NCI-H2196 (cell line): ENCODE data around the gene PIAS1.
"Not testable (repeated sequence)": the region's sequence is repeated elsewhere in the genome, so short reads cannot be mapped to it uniquely, and the experiment has no call there.

Experiments used
- DNase-seq: peaks from one replicate; lab custom pipeline; 2025; ENCODE audit not compliant: unreplicated experiment; lab: John Stamatoyannopoulos, UW

PIAS1 gene

DNA sequence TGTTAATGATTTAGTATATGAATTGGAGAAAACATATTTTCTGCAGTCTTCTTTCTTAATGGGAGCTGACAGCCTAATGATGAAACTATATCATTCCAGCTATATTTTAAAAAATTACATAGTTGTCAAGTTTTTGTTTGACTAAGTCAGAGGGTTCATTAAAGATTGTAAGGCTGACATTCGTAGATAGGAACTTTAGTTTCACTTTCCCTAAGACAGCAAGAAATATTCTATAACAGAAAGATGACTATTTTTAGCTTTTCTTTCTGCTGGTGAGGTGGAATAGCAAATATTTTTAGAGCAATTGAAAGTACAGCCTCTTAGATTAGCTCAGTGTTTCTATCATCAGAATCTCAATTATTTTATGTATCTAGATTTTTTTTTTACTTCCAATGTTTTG is 60.2 kb downstream of the PIAS1 start:
- no peak for DNase-seq

DNA sequence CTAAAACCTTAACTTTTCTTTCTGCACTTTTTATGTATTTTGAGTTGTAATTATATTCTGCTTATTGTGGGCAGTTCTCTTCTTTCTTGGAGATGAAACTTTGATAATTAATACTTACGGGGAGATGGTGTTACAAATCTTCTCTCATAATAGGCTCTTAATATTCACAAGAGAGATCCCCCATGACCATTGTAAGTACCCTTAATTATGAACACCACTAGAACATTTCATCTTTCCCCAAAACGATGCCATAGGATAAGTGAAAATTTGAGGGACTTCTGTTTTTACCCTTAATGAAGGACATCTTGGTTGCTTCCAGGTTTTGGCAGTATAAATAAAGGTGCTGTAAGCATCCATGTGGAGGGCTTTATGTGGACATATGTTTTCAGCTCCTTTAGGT is 60.7 kb downstream of the PIAS1 start:
- no peak for DNase-seq

DNA sequence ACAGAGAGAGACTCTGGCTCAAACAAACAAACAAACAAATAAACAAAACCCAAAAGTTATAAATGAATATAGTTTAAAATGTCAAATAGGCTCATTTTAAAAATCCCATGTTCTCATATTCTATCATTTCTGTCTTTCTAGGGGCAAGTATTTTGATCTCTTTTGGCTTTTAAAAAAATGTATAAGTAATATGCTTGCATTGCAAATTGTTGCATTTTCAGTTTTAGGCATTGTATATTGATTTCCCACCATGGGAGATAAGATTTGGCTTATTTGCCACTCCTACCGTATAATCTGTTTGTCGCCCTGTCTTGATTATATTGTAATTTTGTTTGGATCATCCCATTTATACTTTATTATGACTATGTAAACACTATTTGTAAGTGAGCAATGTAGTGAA is 70.6 kb downstream of the PIAS1 start:
- no peak for DNase-seq

- no peak for DNase-seq
Observed at GRCh38 chr15:68126396-68126795, 72.3 kb downstream of the PIAS1 start.

DNA sequence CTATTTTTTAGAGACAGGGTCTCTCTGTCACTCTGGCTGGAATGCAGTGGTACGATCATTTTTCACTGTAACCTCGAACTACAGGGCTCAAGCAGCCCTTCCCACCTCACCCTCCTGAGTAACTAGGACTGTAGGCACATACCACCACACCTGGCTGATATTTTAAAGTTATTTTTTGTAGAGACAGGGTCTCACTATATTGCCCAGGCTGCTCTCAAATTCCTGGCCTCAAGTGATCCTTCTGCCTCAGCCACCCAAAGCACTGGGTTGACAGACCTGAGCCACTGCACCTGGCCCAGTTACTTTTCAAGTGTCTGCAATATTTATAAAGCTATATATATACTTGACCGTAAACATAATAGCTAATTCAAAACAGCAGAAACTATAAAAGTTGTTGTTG is 75.0 kb downstream of the PIAS1 start:
- DNase-seq, result no peak

GRCh38 chr15:68130851-68131250 is 76.7 kb downstream of the PIAS1 start:
- DNase-seq, result no peak

DNA sequence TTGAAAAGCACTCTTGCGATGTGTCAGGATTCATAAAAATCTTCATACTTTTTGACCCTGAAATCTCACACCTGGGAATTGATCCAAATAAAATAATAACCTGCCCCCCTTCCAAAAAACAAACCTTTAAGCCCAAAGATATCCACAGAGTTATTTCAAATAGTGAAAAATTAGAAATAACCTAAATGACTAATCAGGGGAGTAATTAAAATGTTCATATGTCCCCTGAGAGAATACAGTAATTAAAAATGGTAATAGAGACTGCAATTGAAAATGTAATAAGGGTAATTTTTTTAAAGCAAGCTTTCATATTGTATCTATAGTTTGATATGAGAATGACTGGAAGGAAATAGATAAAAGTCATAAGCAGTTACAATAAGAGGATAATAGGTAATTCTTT is 83.0 kb downstream of the PIAS1 start:
- DNase-seq, result no peak

DNA sequence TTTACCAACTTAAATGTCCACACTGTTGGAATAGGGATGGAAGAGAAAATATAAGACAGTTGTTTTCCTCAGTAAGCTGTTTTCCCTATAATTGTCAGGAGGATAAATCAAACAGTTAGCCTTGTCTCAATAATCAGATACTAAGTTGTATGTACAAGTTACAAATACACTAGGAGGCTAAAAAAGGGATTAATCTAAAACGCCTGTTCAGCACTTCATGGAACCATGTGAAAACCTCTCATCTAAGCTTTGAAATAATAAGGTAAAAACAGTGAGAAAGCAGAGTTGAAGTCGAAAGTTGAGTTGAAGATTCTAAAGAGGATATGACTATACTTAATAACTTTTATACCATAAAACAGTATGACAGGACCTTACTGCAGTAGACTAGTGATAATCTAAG is 89.0 kb downstream of the PIAS1 start:
- DNase-seq, result no peak

GRCh38 chr15:68143785-68144184 is 89.7 kb downstream of the PIAS1 start:
- DNase-seq, result no peak

- no peak for DNase-seq
Observed at GRCh38 chr15:68145706-68146105, 91.6 kb downstream of the PIAS1 start.

- DNase-seq, result no peak
Observed at GRCh38 chr15:68148039-68148438, 93.9 kb downstream of the PIAS1 start.

- DNase-seq, result no peak
Observed at GRCh38 chr15:68149059-68149458, 94.9 kb downstream of the PIAS1 start.

DNA sequence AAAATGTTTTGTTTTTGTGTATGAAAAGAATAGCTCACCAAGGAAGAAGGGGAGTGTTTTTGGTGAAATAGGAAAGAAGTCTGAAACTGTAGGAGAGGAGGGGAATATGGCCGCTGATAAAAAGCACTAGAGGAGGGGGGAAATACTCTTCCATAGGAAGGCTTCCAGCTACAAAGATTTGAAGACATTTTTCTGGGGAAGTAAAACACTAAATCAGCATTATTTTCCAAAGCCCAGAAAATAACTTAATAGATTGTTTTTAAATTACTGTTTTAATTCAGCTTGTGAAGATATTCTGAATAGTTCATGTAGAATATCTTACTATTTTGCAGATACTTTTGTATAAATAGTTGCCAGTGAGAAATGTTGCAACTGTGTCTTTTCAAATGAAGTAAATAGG is 96.1 kb downstream of the PIAS1 start:
- DNase-seq, result no peak

GRCh38 chr15:68151277-68151676 is 97.2 kb downstream of the PIAS1 start:
- no peak for DNase-seq

DNA sequence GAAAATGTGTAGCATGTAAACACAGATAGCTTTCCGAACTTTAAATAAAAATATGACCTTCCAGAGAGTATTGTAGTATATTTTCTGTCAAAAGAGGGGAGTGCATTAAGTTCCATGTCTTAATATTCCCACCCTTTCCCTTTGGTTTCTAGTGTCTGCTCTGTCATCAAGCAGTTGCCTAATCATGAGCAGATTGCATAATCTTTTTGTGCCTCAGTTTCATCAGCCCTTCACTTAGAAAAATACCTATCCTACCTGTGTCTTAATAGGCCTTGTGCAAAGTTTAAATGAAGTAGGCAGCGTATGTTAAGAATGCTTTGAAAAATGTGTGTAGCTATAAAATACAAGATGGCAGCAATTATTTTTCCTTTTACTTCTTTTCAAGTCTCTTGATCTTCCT is 98.2 kb downstream of the PIAS1 start:
- DNase-seq, result no peak

GRCh38 chr15:68154923-68155559 is 100.9 kb downstream of the PIAS1 start:
- peak; percentile 52 for DNase-seq

DNA sequence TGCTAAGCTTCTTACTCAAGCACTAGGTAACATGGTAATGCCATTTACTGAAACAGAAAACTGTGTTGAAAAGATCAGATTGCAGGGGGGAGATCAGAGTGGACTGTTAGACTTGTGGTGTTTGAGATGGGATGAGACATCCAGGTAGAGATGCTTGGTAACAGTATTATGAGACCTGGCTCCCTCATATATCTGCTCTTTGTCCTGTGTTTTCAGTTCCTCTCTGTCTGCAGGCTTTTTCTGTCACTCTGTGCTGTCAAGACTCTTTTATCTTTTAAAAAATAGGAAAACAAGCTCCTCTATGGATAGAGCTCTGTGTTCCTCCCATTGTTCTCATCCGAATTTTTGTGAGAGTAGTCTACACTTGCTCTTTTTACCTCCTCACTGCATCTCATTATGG is 103.0 kb downstream of the PIAS1 start:
- DNase-seq, result no peak

- no peak for DNase-seq
Observed at GRCh38 chr15:68158046-68158628, 104.0 kb downstream of the PIAS1 start.

DNA sequence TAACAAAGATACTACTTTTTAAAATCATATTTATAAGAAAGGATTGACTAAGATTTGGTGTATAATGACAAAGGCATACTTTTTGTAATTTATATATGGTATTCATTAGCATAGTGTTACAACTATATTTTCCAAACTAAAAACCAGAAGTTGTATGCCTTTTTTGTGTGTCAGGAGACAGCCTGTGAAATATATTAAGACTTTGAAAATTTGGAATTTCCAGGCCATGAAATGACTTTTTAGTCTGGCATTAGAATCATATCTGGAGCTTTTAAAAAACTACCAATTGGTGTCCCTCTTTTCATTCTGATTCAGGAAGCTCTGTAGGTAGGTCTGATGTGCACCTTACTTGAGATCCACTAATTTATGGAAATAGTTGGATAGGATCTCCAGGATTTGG is 109.1 kb downstream of the PIAS1 start:
- no peak for DNase-seq

- no peak for DNase-seq
Observed at GRCh38 chr15:68166847-68167246, 112.7 kb downstream of the PIAS1 start.

DNA sequence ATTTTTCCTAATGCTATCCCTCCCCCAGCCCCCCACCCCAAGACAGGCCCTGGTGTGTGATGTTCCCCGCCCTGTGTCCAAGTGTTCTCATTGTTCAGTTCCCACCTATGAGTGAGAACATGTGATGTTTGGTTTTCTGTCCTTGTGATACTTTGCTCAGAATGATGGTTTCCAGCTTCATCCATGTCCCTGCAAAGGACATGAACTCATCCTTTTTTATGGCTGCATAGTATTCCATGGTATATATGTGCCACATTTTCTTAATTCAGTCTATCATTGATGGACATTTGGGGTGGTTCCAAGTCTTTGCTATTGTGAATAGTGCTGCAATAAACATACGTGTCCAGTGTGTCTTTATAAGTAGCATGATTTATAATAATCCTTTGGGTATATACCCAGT is 117.9 kb downstream of the PIAS1 start:
- DNase-seq, result not testable (repeated sequence)

GRCh38 chr15:68173119-68173518 is 119.0 kb downstream of the PIAS1 start:
- DNase-seq, result no peak

DNA sequence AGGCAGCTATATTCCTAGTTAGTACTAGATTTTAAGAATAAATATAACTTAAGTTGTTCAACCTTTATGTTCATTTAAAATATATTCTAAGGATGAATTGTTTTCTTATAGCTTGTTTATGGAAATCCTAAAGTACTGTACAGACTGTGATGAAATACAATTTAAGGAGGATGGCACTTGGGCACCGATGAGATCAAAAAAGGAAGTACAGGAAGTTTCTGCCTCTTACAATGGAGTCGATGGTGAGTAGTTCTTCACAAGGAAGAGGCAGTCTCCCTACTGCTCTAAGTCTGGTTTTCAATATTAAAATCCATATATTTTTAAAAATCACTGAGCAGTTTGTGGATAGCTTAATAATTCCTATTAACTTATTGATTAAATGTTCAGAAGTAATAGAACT is 121.4 kb downstream of the PIAS1 start:
- DNase-seq, result no peak
